Esophagus squamous epithelium (tissue), 4 donors: ENCODE results near the gene RRP9.

Experiments
- POLR2A ChIP-seq, 4 donors: fragments of 450-650 bp; IDR thresholded peaks; one replicate each; pipeline ENCODE4 v1.6.1; 2017; ENCODE audit warnings: antibody characterized with exemption in 4 of 4, mild to moderate bottlenecking in 4 of 4, moderate library complexity in 3 of 4
- TF ChIP-seq, protein P1 (sequence below), 6 experiments: fragments of 450-650 bp in 4 of 6; fragments of 200-600 bp in 2 of 6; sonication (generic) in 2 of 6; IDR thresholded peaks; one replicate each; pipeline ENCODE4 v1.5.1; 2016 to 2019; ENCODE audit warnings: antibody characterized with exemption in 6 of 6, mild to moderate bottlenecking in 4 of 6, moderate library complexity in 4 of 6

DNA sequence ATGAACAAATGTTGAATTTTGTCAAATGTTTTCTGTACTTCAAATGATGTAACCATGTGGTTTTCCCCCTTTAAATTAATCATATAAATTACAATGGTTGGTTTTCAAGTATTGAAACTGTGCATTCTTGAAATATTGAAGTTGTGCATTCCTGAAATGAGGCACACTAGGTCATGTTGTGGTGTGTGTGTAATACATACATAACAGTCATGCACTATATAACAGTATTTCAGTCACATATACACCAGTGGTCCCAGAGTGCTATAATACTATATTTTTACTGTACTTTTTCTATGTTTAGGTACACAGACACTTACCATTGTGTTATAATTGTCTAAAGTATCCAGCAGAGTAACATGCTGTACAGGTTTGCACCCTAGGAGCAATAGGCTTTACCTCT is 55.3 kb downstream of the RRP9 start:
- TF ChIP-seq POLR2A (IDR thresholded peaks at IDR 0.05): no peak
- TF ChIP-seq, protein P1, sequence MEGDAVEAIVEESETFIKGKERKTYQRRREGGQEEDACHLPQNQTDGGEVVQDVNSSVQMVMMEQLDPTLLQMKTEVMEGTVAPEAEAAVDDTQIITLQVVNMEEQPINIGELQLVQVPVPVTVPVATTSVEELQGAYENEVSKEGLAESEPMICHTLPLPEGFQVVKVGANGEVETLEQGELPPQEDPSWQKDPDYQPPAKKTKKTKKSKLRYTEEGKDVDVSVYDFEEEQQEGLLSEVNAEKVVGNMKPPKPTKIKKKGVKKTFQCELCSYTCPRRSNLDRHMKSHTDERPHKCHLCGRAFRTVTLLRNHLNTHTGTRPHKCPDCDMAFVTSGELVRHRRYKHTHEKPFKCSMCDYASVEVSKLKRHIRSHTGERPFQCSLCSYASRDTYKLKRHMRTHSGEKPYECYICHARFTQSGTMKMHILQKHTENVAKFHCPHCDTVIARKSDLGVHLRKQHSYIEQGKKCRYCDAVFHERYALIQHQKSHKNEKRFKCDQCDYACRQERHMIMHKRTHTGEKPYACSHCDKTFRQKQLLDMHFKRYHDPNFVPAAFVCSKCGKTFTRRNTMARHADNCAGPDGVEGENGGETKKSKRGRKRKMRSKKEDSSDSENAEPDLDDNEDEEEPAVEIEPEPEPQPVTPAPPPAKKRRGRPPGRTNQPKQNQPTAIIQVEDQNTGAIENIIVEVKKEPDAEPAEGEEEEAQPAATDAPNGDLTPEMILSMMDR (IDR thresholded peaks at IDR 0.05): no peak
